GM10847 (cell line): Measurements from ENCODE around the gene SLC16A10.

Experiments used
- POLR2A ChIP-seq: IDR thresholded peaks from 2 replicates; pipeline ENCODE4 v1.6.1; 2011; ENCODE audit not compliant: insufficient read length; ENCODE audit errors: extremely low read depth

Gene SLC16A10

DNA sequence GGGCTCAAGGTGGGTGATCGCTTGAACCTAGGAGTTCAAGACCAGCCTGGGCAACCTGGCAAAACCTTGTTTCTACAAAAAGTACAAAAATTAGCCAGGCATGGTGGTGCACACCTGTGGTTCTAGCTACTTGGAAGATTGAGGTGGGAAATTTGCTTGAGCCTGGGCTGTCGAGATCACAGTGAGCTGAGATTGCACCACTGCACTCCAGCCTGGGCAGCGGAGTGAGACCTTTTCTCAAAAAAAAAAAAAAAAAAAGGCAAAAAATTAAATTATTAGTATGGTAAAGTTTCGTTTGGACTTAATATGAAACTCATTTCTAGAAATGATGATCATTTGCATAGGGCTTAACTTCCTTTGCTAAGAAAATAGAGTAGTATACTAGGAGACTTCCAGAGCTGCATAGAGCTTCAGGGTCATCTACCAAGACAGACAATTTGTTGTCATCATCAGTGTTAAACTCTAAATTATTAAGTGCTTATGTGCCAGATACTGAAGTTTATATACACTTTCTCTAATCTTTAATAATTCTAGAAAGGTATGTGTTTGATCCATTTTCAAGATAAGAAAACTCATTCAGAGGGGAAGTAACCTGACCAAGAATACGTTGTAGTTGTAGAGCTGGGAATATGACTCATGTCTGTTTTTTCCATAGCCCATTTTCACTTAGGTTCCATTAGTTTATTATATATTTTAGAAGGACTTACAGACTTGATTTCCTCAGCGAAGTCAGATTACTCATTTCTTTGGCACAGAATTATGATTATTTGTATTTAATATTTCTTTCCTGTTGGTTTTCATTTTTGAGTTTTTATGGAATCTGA, 84.5 kb downstream of the SLC16A10 start:
- no peak for TF ChIP-seq POLR2A

DNA sequence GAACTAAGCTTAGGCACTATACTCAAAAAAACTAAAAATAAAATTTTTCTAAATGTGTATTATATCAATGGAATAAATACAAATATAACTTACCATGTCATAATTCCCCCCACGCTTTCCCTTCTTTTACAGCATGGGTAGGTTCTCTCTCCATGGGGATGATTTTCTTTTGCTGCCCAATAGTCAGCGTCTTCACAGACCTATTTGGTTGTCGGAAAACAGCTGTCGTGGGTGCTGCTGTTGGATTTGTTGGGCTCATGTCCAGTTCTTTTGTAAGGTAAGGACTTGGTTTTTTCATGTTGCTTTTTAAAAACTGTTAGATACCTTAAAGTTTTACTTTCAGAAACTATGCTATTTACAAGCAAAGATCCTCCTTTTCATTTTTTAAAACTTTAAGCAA, 85.3 kb downstream of the SLC16A10 start:
- no peak for TF ChIP-seq POLR2A

DNA sequence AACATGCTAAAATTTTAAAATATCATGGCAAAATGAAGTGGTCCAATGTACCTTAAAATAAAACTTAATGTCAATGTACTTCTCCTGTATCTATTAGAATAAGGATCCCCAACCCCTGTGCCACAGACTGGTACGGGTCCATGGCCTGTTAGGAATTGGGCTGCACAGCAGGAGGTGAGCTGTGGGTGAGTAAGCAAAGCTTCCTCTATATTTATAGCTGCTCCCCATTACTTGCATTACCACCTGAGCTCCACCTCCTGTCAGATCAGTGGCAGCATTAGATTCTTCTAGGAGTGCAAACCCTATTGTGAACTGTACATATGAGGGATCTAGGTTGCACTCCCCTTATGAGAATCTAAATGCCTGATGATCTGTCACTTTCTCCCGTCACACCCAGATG, 86.0 kb downstream of the SLC16A10 start:
- TF ChIP-seq POLR2A, result no peak

DNA sequence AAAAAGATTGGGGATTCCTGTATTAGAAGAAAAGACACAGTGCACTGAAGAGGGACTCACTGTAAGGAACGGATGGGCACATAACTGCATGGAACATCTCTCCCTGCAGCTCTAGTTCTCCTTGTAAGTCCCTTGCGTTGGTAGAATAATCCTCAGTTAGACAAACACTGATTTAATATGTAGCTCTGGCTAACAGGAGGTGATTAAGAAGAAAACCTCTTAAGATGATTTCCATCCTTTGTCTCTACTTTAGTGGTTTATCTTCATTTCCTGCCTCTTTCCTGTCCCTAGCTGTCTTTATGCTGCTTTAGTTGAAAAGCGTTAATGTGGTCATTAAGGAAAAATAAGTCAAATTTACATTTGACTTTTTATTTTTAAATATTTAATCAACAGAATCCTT, 86.6 kb downstream of the SLC16A10 start:
- TF ChIP-seq POLR2A, result no peak

DNA sequence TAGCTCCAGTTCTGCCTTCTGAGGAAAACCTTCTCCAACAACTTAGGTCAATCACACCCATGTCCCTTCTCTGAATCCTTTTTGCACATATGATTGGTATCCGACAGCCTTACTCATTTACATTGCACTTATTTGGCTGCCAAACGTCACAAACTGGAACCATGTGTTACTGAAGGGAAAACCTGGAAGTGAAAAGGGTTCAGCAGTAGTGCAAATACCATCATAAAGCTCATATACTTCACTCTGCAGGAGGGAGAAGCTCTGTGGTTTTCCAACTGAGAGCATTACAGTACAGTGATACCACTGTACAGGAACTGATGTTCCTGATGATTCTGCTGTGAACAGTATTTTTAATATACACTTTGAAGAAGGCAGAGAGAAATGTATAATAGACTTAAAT, 87.8 kb downstream of the SLC16A10 start:
- no peak for TF ChIP-seq POLR2A

DNA sequence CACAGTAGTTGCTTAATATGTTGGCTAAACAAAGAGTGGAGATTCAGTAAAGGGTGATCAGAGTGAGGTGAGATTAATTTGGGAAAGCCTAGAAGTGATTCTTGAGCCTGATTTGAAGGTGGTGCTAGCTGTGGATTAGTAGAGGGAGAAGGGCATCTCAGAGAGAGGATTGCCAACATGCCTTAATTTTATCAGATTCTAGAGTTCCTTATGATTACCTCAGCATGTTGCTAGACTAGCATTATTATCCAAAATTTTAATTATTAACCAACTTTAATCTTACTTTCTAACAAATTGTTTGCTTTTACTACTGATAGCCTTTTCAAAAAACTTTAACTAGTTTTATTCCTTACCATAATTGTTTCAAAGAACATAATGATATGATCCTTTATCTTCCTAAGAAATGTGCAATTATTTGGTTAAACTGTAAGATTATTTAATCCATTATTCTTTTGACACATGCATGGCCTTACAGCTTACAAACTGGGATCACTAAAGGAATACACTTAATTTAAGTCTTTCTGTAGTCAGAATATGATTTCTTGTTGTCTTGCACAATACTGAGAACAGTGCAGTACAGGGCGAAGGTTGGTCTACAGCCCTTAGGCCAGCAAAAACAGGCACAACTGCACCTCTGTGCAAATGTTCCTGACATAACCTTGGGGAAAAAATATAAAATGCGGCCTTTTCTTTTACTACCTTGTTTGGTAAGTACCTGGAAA, 88.9 kb downstream of the SLC16A10 start:
- no peak for TF ChIP-seq POLR2A

DNA sequence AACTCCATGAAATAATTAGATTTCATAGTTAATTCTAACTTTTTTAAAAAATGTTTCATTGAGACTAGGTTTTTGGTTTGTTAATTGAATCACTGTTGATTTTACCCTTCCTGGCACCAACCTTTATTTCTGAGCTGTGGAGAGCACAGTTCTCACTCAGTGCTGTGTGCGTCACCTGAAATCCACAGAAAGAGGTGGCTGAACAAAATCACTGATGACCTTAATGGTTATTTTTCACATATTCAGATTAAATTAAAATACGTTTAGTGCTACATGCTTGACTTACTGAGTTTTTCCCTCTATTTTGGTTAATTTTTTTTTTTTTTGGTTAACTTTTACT, 89.4 kb downstream of the SLC16A10 start:
- TF ChIP-seq POLR2A, result no peak

DNA sequence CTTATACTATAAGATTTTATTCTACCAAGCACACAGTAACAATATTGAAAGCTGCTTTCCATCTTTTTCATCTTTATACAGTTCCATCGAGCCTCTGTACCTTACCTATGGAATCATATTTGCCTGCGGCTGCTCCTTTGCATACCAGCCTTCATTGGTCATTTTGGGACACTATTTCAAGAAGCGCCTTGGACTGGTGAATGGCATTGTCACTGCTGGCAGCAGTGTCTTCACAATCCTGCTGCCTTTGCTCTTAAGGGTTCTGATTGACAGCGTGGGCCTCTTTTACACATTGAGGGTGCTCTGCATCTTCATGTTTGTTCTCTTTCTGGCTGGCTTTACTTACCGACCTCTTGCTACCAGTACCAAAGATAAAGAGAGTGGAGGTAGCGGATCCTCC, 89.8 kb downstream of the SLC16A10 start:
- TF ChIP-seq POLR2A, result no peak

DNA sequence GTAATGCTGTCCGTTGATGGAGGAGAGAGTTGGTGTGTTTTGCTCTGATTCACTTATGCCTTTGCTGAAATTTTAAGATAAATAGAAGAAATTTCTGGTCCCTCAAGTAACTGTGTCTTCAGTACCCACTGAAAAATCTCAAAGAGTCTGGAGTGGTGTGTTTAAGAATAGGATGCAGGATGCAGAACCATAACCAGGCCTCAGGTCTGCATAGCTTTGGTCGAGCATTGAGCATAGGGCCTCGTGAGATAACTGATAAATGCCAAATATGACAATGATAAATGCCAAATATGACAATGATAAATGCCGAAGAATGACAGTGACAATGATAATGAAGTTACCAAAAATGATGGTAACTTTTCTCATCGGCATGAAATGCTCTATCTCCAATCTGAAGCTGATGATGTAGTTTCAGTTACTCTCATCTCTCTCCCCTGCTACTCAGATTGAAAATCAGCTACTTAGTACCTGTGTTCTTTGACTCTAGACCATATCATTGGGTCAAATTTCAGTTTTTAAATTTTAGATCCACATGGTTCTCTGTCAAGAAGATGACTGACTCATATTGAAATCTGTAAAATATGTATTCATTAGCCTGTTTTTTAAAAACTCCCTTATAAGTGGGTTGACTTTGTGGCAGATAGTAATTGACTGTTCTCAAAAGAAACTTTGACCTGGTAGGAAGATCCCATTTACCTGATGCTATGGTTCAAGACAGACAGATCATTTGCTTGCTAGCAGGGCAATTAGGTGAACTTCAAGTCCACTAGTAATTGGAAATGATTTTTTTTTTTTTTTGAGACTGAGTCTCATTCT, 96.6 kb downstream of the SLC16A10 start:
- TF ChIP-seq POLR2A, result no peak

DNA sequence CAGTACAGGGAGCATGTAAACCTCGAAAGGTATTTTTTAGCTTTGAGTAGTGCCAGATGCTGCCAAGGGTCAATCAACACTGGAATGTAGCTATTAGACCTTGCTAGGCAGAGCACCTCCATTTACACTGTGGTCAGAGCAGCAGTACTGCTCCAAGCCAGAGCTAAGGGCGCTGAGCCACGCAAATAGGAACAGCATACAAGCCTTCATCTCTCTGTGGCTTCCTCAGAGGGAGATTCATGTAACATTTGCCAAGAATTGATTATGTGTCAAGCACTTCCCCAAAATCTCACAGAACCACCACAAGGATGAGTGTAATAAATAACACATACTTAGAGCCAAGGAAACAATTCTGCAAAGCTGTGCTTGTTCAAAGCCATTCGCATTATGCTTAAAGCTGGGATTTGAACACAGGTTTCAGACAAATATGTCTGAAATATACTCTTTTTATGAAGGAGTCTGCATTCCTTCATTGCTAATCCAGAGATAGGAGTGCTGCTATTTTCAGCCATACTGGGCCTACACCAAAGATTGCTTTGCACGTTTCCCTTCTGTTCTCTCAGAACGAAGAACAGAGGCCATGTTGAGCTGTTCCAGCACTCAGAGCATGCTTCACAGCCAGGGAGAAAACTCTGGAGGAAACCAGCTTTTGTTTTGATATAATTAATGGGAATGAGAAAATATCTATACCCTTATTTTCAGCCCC, 97.7 kb downstream of the SLC16A10 start:
- no peak for TF ChIP-seq POLR2A

DNA sequence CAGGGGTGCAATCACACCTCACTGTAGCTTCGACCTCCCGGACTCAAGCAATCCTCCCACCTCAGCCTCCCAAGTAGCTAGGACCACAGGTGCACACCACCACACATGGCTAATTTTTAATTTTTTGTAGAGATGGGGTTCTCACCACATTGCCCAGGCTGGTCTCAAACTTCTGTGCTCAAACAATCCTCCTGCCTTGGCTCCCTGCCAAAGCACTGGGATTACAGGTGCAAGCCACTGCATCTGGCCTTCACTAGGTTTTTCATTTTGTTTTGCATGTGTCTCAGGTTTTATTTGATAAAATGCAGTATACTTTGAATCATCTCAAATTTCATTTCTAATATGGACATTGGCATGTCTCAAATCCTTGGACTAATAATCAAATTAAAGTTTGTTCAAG, 98.7 kb downstream of the SLC16A10 start:
- TF ChIP-seq POLR2A, result no peak

DNA sequence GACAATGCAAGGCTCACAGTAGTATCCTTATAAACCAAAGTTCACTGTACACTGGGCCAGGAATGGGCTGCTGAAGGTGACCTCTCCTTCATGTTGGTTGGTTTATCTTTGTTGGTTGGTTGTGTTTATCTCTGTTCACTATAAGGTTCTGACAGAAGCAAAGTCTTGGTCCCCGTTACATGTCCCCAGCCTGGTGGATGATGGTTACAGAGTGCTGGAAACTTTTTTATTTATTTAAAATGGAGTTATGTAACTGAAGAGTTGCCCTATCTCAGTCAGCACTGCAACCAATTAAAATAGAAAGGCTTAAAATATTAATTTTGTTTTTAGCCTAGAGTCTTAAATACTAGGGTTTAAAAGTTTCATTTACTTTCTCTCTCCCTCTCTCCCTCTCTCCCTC, 100.6 kb downstream of the SLC16A10 start:
- no peak for TF ChIP-seq POLR2A

DNA sequence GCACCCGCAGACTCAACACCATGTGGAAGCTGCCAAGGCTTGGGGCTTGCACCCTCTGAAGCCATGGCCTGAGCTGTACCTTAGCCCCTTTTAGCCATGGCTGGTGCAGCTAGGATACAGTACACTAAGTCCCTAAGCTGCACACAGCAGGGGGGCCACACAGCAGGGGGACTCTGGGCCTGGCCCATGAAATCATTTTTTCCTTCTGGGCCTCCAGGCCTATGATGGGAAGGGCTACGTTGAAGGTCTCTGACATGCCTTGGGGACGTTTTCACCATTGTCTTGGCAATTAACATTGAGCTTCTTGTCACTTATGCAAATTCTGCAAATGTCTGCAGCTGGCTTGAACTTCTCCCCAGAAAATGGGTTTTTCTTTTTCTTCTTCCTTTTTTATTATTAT, 103.3 kb downstream of the SLC16A10 start:
- no peak for TF ChIP-seq POLR2A

DNA sequence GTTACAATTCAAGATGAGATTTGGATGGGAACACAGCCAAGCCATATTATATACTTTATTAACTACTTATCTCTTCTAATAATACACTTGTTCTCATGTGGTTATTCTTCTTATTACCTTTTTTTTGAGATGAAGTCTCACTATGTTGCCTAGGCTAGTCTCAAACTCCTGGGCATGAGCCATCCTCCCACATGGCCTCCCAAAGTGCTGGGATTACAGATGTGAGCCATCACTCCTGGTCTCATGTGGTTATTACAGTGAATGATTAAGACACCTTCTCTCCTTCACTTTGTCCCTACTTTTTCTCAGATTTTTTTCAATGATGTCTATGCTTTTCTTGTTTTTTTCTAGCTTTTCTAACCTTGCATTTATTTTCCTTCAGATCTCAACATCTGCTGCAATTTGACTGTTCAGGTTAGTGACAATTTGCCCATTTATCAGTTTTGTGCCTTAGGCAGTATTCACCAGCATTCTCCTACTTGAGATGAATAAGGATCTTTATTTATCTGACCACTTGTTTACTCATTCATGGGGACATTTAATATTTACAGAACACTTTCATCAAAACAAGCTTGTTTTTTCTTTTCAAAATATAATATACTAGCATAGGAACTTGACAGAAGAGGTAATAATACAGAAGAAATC, 105.7 kb downstream of the SLC16A10 start:
- no peak for TF ChIP-seq POLR2A

DNA sequence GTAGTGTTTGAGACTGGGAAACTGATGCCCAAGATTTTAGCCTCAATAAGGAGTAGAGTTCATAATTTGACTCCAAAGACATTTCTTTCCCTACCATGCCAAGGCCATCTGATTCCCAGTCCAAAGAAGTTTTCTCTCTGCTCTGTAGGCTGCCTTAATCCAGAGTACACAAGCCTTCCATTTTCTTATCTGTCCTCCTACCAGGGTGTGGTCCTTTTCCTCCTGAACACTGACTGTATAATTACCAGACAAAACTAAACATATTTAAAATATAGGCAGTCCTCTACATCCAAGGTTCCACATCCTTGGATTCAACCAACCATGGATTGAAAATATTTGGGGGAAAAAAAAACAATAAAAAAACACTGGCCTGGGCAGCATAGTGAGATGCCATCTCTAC, 108.4 kb downstream of the SLC16A10 start:
- TF ChIP-seq POLR2A, result no peak

DNA sequence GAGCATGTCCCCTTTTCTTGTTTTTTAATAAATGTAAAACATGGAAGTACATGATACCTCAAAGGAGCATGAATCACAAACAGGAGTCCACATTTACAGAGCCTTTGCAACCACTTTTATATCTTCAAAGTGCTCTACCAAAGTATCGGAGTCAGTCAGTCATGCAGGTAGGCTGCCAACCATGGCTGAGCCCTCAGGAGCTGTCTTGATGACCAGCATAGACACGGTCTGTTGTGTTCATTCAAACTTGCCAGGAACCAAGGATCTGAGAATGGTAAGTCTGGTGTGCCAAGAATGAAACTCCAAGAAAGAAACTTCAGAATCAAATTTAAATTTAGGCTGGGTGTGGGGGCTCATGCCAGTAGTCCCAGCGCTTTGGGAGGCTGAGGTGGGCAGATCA, 111.5 kb downstream of the SLC16A10 start:
- TF ChIP-seq POLR2A, result no peak
